ENCODE data around the gene MCUB. TPM values are rescaled to one million over a fixed set of nuclear protein-coding genes. Genes with fewer than 3 reads are reported as not detected.

Gene MCUB
- total and polyA plus RNA-seq, 2 of the 13 experiments (the other 11 are each of a cell fraction or from before 2014, with no cell fraction given): 0.95 to 2.2 TPM

DNA sequence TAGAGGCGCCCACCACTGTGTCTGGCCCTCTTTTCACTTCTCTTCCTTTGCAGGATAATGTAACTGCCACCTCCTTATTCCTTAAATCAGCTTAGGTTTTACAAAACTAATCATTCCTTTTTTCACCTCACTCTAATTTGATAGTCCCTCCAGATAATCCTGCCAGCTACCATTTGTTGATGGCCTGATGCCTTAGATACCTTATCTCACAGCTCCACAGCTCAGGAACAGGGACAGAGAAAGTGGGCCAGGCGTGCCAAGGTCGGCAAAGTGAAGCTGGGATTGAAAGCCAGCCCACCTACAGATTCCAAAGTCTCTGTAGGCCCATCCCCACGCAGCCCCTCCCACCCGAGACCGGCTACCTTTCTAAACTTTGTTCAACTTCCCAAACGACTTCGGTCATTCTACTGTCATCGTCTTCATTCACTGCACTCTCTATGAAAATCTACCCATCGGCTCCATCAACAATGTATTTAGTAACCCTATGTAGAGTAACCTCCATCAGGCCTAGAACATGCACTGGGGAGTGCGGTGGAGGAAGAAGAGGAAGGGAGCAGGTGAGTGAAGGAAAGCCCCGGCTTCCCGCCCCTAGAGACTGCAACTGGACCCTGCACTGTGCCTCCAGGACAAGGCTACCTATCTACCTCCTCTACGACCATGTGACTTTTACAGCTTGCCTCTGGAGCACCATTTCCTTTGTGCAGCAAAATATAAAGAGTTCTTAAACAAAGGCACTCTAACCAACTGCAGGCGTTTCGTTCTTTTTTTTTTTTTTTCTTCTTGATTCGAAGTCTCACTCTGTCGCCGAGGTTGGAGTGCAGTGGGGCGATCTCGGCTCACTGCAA is 141.7 kb downstream of the MCUB start (continued):
- TF ChIP-seq, protein P1, sequence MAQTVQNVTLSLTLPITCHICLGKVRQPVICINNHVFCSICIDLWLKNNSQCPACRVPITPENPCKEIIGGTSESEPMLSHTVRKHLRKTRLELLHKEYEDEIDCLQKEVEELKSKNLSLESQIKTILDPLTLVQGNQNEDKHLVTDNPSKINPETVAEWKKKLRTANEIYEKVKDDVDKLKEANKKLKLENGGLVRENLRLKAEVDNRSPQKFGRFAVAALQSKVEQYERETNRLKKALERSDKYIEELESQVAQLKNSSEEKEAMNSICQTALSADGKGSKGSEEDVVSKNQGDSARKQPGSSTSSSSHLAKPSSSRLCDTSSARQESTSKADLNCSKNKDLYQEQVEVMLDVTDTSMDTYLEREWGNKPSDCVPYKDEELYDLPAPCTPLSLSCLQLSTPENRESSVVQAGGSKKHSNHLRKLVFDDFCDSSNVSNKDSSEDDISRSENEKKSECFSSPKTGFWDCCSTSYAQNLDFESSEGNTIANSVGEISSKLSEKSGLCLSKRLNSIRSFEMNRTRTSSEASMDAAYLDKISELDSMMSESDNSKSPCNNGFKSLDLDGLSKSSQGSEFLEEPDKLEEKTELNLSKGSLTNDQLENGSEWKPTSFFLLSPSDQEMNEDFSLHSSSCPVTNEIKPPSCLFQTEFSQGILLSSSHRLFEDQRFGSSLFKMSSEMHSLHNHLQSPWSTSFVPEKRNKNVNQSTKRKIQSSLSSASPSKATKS (CRISPR knock-in tag; IDR thresholded peaks at IDR 0.05): no peak
- TF ChIP-seq SAP130 (CRISPR knock-in tag; IDR thresholded peaks at IDR 0.05; ENCODE audit: low read depth): peak; percentile 30; the same call in 1 of the 2 replicates
- TF ChIP-seq GZF1 (CRISPR knock-in tag; IDR thresholded peaks at IDR 0.05): no peak
- no peak for TF ChIP-seq ATRX (CRISPR knock-in tag; IDR thresholded peaks at IDR 0.05; ENCODE audit: borderline replicate concordance)
- no peak for TF ChIP-seq ZFX (CRISPR knock-in tag; IDR thresholded peaks at IDR 0.05; ENCODE audit: low read depth)
- TF ChIP-seq, protein P2, sequence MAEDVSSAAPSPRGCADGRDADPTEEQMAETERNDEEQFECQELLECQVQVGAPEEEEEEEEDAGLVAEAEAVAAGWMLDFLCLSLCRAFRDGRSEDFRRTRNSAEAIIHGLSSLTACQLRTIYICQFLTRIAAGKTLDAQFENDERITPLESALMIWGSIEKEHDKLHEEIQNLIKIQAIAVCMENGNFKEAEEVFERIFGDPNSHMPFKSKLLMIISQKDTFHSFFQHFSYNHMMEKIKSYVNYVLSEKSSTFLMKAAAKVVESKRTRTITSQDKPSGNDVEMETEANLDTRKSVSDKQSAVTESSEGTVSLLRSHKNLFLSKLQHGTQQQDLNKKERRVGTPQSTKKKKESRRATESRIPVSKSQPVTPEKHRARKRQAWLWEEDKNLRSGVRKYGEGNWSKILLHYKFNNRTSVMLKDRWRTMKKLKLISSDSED (CRISPR knock-in tag; IDR thresholded peaks at IDR 0.05): no peak
- no peak for TF ChIP-seq FOSL2 (CRISPR knock-in tag; IDR thresholded peaks at IDR 0.05)
- TF ChIP-seq XBP1 (CRISPR knock-in tag; IDR thresholded peaks at IDR 0.05): no peak
- TF ChIP-seq, protein P3, sequence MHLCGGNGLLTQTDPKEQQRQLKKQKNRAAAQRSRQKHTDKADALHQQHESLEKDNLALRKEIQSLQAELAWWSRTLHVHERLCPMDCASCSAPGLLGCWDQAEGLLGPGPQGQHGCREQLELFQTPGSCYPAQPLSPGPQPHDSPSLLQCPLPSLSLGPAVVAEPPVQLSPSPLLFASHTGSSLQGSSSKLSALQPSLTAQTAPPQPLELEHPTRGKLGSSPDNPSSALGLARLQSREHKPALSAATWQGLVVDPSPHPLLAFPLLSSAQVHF (CRISPR knock-in tag; IDR thresholded peaks at IDR 0.05): no peak
- TF ChIP-seq HES4 (CRISPR knock-in tag; IDR thresholded peaks at IDR 0.05; ENCODE audit: borderline replicate concordance): no peak
- TF ChIP-seq ZNF746 (CRISPR knock-in tag; IDR thresholded peaks at IDR 0.05): no peak
- TF ChIP-seq, protein P4, sequence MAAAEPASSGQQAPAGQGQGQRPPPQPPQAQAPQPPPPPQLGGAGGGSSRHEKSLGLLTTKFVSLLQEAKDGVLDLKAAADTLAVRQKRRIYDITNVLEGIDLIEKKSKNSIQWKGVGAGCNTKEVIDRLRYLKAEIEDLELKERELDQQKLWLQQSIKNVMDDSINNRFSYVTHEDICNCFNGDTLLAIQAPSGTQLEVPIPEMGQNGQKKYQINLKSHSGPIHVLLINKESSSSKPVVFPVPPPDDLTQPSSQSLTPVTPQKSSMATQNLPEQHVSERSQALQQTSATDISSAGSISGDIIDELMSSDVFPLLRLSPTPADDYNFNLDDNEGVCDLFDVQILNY (CRISPR knock-in tag; conservative IDR thresholded peaks at IDR 0.05): no peak
- TF ChIP-seq MYC (CRISPR knock-in tag; IDR thresholded peaks at IDR 0.05; ENCODE audit: borderline replicate concordance): 0 out of 2 replicates have a peak, but pooled peaks have one; percentile 19
- TF ChIP-seq, protein P5, sequence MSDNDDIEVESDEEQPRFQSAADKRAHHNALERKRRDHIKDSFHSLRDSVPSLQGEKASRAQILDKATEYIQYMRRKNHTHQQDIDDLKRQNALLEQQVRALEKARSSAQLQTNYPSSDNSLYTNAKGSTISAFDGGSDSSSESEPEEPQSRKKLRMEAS (IDR thresholded peaks at IDR 0.05): 0 out of 2 replicates have a peak, but pooled peaks have one; percentile 40
- TF ChIP-seq ZNF883 (CRISPR knock-in tag; IDR thresholded peaks at IDR 0.05; ENCODE audit: not compliant biosample characterization): no peak
- TF ChIP-seq PHF21A (CRISPR knock-in tag; IDR thresholded peaks at IDR 0.05): peak; percentile 15; the same call in 1 of the 2 replicates
- TF ChIP-seq MAFF (IDR thresholded peaks at IDR 0.05; ENCODE audit: low read depth, low read length): no peak
- no peak for TF ChIP-seq REPIN1 (CRISPR knock-in tag; IDR thresholded peaks at IDR 0.05; ENCODE audit: borderline replicate concordance, low read depth)
